Kidney capillary endothelial cell (primary cell): Measurements from ENCODE around the gene NARF.
"Not testable (repeated sequence)": the region's sequence is repeated elsewhere in the genome, so short reads cannot be mapped to it uniquely, and the experiment has no call there.

Source experiments
- DNase-seq: peaks from one replicate; pipeline ENCODE4 v3.0.0-alpha.2; 2018; ENCODE audit warnings: low spot score

Gene NARF

DNA sequence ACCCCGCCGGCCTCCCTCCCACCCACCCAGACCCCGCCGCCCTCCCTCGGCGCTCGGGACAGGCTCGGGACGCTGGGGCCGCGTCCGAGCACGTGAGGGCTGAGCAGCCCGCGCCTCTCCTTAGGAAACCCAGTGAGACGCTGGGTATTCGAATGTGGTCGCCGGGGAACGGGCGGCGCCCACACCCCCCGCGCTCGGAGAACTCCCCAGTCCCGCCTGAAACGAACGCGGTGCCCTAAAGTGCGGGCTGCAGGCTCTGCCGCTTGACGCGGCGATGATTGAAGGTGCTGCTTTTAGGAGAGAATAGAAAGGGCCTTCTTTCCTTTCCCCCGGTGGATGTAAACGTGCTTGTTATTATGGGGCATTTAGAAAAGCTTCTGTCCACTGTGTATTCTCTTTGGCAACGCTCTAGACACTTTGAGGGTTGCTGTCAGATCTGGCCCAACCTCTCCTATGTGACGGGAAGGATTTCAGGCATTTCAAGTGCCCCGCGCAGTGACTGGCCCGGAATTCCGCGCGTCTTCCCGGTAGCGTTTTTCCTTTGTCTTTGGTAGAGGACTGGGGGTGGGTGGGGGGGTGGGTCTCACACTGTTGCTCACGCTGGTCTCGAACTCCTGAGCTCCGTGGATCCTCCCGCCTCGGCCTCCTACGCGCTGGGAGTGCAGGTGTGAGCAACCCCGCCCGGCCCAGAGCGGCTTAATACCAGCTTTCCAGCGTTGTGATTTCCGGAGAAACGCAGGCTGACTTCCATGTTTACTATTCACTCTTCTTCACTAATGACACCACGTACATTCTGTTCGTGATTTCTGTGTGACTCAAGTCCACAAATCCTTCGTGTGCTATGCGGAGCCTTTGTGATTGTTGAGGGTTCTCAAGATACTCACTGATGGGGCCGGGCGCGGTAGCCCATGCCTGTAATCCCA is 39.2 kb downstream of the NARF start:
- DNase-seq = peak; percentile 31

- no peak for DNase-seq
Observed at GRCh38 chr17:82502207-82502606, 43.7 kb downstream of the NARF start.

GRCh38 chr17:82503094-82503727 is 44.7 kb downstream of the NARF start:
- DNase-seq = no peak

GRCh38 chr17:82503728-82504308 is 45.3 kb downstream of the NARF start:
- no peak for DNase-seq

GRCh38 chr17:82505296-82505695 is 46.8 kb downstream of the NARF start:
- DNase-seq = no peak

DNA sequence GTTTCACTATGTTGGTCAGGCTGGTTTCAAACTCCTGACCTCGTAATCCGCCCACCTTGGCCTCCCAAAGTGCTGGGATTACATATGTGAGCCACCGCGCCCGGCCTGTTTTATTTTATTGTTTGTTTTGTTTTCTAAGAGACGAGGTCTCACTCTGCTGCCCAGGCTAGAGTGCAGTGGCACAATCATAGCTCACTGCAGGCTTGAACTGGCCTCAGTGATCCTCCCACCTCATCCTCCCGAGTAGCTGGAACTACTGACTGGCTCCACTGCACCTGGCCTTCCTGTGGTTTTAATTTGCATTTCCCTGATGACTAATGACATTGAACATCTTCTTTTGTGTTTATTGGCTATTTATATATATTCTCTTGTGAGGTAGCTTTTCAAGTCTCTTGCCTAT is 47.9 kb downstream of the NARF start:
- not testable (repeated sequence) for DNase-seq

DNA sequence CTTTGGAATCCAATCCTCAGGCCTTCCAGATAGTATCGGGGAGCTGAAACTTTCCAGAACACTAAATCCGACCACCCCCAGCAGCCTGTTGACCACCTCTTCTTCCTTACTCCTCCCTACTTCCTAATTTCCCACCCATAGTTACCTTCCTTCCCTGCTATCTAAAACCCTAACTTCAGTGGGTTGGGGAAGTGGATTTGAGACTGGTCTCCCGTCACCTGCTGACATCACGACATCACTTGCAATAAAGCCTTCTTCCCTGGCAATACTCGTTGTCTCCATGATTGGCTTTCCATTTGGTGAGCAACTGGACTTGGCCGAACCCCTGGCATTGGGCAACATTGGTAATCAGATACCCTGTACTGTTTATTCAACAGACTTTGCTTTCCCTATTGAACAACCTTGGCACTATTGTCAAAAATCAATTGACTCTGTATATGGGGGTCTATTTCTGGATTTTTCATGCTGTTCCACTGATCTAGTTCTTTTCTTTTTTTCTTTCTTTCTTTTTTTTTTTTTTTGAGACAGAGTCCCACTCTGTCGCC is 49.2 kb downstream of the NARF start:
- DNase-seq = no peak

GRCh38 chr17:82511642-82512041 is 53.1 kb downstream of the NARF start:
- not testable (repeated sequence) for DNase-seq

DNA sequence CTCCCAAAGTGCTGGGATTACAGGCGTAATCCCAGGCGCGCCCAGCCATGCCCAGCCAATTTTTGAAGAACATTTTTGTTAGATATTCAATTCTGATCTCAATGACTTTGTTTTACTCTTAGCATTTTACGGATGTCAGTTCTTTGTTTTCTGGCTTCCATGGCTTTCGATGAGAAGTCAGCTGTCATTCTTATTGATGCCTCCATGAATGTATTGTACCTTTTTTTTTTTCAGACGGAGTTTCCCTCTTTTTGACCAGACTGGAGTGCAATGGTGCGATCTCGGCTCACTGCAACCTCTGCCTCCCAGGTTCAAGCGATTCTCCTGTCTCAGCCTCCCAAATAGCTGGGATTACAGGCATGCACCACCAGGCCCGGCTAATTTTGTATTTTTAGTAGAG is 55.3 kb downstream of the NARF start:
- not testable (repeated sequence) for DNase-seq

DNA sequence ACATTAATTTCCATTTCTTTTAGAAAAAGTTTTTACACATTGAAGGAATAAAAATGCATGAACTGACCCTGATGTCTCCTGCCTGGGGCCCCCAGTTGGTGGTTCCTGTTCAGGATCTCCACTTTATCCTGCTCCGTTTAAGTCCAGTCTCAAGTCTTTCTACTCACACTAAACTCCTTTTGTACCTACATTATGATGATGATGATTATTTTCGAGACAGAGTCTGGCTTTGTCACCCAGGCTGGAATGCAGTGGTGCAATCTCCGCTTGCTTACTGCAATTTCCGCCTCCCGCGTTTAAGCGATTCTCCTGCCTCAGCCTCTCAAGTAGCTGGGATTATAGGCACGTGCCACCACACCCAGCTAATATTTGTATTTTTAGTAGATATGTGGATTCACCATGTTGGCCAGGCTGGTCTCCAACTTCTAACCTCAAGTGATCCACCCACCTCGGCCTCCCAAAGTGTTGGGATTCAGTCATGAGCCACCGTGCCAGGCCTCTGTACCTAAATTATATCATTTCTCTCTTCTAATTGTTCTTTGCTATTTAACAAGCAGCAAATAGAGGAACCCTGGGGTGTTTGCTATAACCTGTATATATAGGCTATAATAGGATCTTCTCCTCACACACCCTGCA is 58.8 kb downstream of the NARF start:
- DNase-seq = no peak

GRCh38 chr17:82518826-82519810 is 60.6 kb downstream of the NARF start, which contains the start of gene FOXK2:
Gene FOXK2, plus strand, starts transcription at chr17:82519732. Its CDS starts 157 bp downstream, at chr17:82519889.
- peak; percentile 93 for DNase-seq

DNA sequence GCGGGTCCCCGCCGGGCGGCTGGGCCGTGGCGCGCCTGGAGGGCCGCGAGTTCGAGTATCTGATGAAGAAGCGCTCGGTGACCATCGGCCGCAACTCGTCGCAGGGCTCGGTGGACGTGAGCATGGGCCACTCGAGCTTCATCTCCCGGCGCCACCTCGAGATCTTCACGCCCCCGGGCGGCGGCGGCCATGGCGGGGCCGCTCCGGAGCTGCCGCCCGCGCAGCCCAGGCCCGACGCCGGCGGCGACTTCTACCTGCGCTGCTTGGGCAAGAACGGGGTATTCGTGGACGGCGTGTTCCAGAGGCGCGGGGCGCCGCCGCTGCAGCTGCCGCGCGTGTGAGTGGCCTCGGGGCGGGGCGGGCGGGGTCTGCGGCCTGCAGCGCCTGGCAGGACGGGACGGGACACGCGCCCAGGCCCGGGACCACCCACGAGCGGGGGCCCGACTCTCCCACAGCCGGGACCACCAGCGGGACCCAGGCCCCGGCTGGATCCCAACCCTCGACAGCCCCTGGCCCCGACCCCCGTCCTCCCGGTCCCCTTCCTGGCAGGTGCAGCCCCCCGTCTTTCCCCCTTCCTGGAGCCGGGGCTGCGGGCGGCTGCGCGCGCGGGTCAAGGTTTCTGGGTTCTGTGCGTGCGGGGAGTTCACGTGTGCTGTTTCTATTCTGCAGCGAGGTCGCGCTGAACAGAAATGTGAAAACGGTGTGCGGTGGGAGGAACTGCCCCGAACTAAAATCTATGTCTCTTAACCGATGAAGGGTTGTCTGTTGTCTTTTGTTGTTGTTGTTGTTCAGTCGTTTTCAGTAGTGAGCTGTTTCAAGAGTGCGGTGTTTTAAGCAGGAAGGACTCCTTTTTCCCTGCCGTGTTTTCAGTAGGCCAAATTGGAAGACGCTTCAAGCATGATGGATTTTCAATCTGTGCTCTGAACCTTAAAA is 61.7 kb downstream of the NARF start:
- no peak for DNase-seq

- DNase-seq = no peak
Observed at GRCh38 chr17:82524540-82524939, 66.0 kb downstream of the NARF start.

DNA sequence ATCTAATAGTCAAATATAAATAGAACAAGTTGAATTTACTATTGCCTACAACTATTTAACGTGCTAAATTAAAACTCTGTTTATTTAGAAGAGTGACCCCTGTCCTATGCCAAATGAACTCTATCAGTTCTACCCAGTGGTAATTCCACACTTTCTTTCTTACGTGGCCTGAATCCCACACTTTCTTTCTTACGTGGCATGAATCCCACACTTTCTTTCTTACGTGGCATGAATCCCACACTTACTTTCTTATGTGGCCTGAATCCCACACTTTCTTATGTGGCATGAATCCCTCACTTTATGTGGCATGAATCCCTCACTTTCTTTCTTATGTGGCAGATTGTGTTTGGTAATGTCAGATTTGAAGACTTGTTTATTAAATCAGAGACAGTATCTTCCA is 67.2 kb downstream of the NARF start:
- no peak for DNase-seq

- no peak for DNase-seq
Observed at GRCh38 chr17:82527898-82528297, 69.4 kb downstream of the NARF start.

DNA sequence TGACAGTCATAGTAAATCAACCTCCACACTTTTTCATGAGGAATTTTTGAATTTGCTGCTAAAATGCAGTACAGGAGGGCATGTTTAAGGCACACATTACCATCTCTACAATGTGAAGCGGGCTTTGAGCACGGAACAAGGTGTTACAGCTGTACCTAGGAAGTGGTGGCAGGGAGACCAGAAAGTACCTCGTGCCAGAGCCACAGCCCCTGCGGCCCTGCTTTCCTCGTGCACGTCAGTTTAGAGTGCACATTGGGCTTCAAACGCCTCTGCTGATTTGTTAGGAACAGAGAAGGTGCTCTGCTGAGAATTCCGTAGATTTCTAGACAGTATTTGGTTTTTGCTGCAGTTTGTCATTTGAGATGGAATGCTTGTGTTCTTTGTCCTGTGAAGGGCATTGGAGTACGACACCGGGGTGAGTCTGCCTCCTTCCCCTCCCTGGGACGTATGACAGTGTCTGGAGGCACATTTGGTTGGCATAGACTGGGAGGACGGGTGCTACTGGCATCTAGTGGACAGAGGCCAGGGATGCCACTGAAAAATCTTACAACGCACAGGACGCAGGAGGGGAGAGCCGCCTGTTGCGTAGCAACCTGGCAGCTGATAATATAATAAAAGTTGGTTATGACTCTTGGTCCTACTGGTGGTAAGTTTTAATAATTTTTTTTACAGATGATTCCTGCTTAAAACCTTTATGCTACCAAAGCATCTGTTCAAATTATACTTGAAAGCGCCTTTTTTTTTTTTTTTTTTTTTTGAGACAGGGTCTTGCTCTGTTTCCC is 70.1 kb downstream of the NARF start:
- DNase-seq = peak; percentile 54

GRCh38 chr17:82529914-82530300 is 71.4 kb downstream of the NARF start:
- DNase-seq = no peak

- DNase-seq = peak; percentile 65
Observed at GRCh38 chr17:82531431-82531881, 72.9 kb downstream of the NARF start.

DNA sequence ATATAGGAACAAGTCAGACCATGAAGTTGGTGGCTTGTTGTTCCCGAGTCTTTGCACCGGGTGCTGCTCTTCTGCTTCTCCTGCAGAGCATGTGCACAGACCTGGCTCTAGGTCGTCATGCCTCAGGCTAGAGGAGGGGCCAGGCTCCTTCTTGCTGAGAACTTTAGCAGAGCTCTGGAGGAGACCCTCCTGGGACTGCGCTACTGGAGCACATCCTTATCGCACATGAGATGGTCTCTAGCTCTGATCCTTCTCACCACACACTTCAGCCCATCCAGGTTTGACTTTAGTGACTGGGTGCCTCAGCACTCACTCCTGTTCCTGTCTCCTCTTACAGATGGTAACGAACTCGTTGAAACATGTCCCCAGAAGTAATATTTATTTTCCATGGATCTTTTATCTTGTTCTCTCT is 75.9 kb downstream of the NARF start:
- DNase-seq = no peak
